Natural killer cell treated with Interleukin-12 subunit alpha and Interleukin-12 subunit beta and Interleukin-15 and Interleukin-18, amount 100 ng/mL, for 72 hours (primary cell): Measurements from ENCODE around the gene MYOZ1. TPM values are rescaled to one million over a fixed set of nuclear protein-coding genes. Genes with fewer than 3 reads are reported as not detected.

ENCODE experiments used
- ATAC-seq, 2 donors: fragments of 150-1000 bp; cut with Tn5 transposase in 1 of 2; sonication (Bioruptor Pico), chemical (Tn5 transposase) in 1 of 2; 2 replicates each; pipeline ENCODE4 v1.10.0; 2021
- DNase-seq: peaks from one replicate; pipeline ENCODE4 v3.0.0; 2022; ENCODE audit warnings: low spot score
- H3K27ac Mint-ChIP-seq, 2 donors: 1 replicate in 1 of 2; 2 replicates in 1 of 2; pipeline ENCODE4 v1.8.0; 2022; ENCODE audit warnings: mixed read lengths in 2 of 2, mild to moderate bottlenecking in 1 of 2, moderate library complexity in 1 of 2
- H3K27me3 Mint-ChIP-seq, 2 donors: 1 replicate in 1 of 2; 2 replicates in 1 of 2; pipeline ENCODE4 v1.8.0; 2022; ENCODE audit warnings: mixed read lengths in 2 of 2
- H3K36me3 Mint-ChIP-seq: one replicate; pipeline ENCODE4 v1.8.0; 2022; ENCODE audit warnings: mixed read lengths
- H3K4me1 Mint-ChIP-seq, 2 donors: 1 replicate in 1 of 2; 2 replicates in 1 of 2; pipeline ENCODE4 v1.8.0; 2022; ENCODE audit warnings: low read depth in 2 of 2, mixed read lengths in 2 of 2, mild to moderate bottlenecking in 1 of 2
- H3K4me3 Mint-ChIP-seq: one replicate; pipeline ENCODE4 v1.8.0; 2022; ENCODE audit warnings: mixed read lengths
- H3K9me3 Mint-ChIP-seq: 2 replicates; pipeline ENCODE4 v1.8.0; 2022; ENCODE audit warnings: mixed read lengths
- total RNA-seq, 2 donors: library from RNA; stranded (reverse); gene quantifications; one replicate each; pipeline ENCODE4 v1.2.3, GENCODE V29; 2022

MYOZ1 gene
- total RNA-seq, 2 donors from 2014 or later = not detected

GRCh38 chr10:73653701-73654100 lies 12.4 kb upstream of the MYOZ1 start:
- Mint-ChIP-seq H3K4me3 (no peak overlapping the region), H3K4me1 (peaks cover 3 to 16% of the 10 kb centered on the region in 2 donors), H3K36me3 (no peaks in the 10 kb centered on the region), H3K27me3 (no peaks in the 10 kb centered on the region), H3K27ac (no peak overlapping the region), H3K9me3 (no peaks in the 10 kb centered on the region)
- no peak for ATAC-seq
- no peak for DNase-seq

GRCh38 chr10:73653195-73653594 lies 11.9 kb upstream of the MYOZ1 start:
- H3K9me3 Mint-ChIP-seq = no peaks in the 10 kb centered on the region
- no peak overlapping the region for H3K4me3 Mint-ChIP-seq
- no peak overlapping the region for H3K27ac Mint-ChIP-seq
- H3K36me3 Mint-ChIP-seq = no peaks in the 10 kb centered on the region
- H3K27me3 Mint-ChIP-seq = no peaks in the 10 kb centered on the region
- ATAC-seq (no peak), DNase-seq (no peak)
- H3K4me1 Mint-ChIP-seq = peaks cover 3 to 16% of the 10 kb centered on the region in 2 donors

GRCh38 chr10:73650537-73651331 lies 9.5 kb upstream of the MYOZ1 start:
- peak in 1 of 2 donors; percentile 66 for ATAC-seq
- peaks cover 6 to 11% of the 10 kb centered on the region in 2 donors for H3K4me1 Mint-ChIP-seq
- DNase-seq = no peak
- H3K27me3 Mint-ChIP-seq = no peaks in the 10 kb centered on the region
- no peaks in the 10 kb centered on the region for H3K36me3 Mint-ChIP-seq
- no peak overlapping the region for H3K27ac Mint-ChIP-seq
- H3K9me3 Mint-ChIP-seq = no peaks in the 10 kb centered on the region
- no peak overlapping the region for H3K4me3 Mint-ChIP-seq

- H3K4me1 Mint-ChIP-seq = peaks cover 10 to 11% of the 10 kb centered on the region in 2 donors
- no peak overlapping the region for H3K4me3 Mint-ChIP-seq
- no peaks in the 10 kb centered on the region for H3K9me3 Mint-ChIP-seq
- no peak for ATAC-seq
- H3K27ac Mint-ChIP-seq = no peak overlapping the region
- H3K36me3 Mint-ChIP-seq = no peaks in the 10 kb centered on the region
- no peaks in the 10 kb centered on the region for H3K27me3 Mint-ChIP-seq
- no peak for DNase-seq
Observed at GRCh38 chr10:73649876-73650536, 8.7 kb upstream of the MYOZ1 start.

GRCh38 chr10:73648975-73649829 lies 7.9 kb upstream of the MYOZ1 start:
- Mint-ChIP-seq H3K27me3 (no peaks in the 10 kb centered on the region), H3K4me3 (peak overlapping the region; percentile 1), H3K36me3 (no peaks in the 10 kb centered on the region), H3K4me1 (peaks cover 18 to 19% of the 10 kb centered on the region in 2 donors), H3K27ac (no peak overlapping the region), H3K9me3 (no peaks in the 10 kb centered on the region)
- DNase-seq (no peak), ATAC-seq (no peak)

GRCh38 chr10:73647875-73648651 lies 6.8 kb upstream of the MYOZ1 start:
- no peaks in the 10 kb centered on the region for H3K27me3 Mint-ChIP-seq
- H3K36me3 Mint-ChIP-seq = no peaks in the 10 kb centered on the region
- DNase-seq (no peak), ATAC-seq (no peak)
- no peaks in the 10 kb centered on the region for H3K9me3 Mint-ChIP-seq
- H3K4me3 Mint-ChIP-seq = peak overlapping the region; percentile 40
- H3K27ac Mint-ChIP-seq = no peak overlapping the region
- peaks cover 21 to 24% of the 10 kb centered on the region in 2 donors for H3K4me1 Mint-ChIP-seq

GRCh38 chr10:73647211-73647874 lies 6.1 kb upstream of the MYOZ1 start:
- no peaks in the 10 kb centered on the region for H3K27me3 Mint-ChIP-seq
- peak in 1 of 2 donors; percentile 40 for ATAC-seq
- H3K27ac Mint-ChIP-seq = no peak overlapping the region
- H3K4me1 Mint-ChIP-seq = peaks cover 21 to 24% of the 10 kb centered on the region in 2 donors
- DNase-seq = no peak
- H3K4me3 Mint-ChIP-seq = peak overlapping the region; percentile 40
- H3K9me3 Mint-ChIP-seq = no peaks in the 10 kb centered on the region
- H3K36me3 Mint-ChIP-seq = no peaks in the 10 kb centered on the region

GRCh38 chr10:73646598-73647041 lies 5.3 kb upstream of the MYOZ1 start:
- no peak for DNase-seq
- Mint-ChIP-seq H3K4me1 (peaks cover 21 to 24% of the 10 kb centered on the region in 2 donors), H3K4me3 (peak overlapping the region; percentile 15), H3K27me3 (no peaks in the 10 kb centered on the region), H3K9me3 (no peaks in the 10 kb centered on the region), H3K27ac (peak overlapping the region in 1 of 2 donors; percentile 15), H3K36me3 (no peaks in the 10 kb centered on the region)
- no peak for ATAC-seq

GRCh38 chr10:73645251-73645650 lies 4.0 kb upstream of the MYOZ1 start:
- no peaks in the 10 kb centered on the region for H3K9me3 Mint-ChIP-seq
- peaks cover 17 to 21% of the 10 kb centered on the region in 2 donors for H3K4me1 Mint-ChIP-seq
- no peak overlapping the region for H3K4me3 Mint-ChIP-seq
- DNase-seq (no peak), ATAC-seq (no peak)
- no peaks in the 10 kb centered on the region for H3K36me3 Mint-ChIP-seq
- peaks cover 0 to 3% of the 10 kb centered on the region in 2 donors for H3K27me3 Mint-ChIP-seq
- H3K27ac Mint-ChIP-seq = no peak overlapping the region

- Mint-ChIP-seq H3K4me1 (peaks cover 17 to 21% of the 10 kb centered on the region in 2 donors), H3K27me3 (peaks cover 0 to 3% of the 10 kb centered on the region in 2 donors), H3K9me3 (no peaks in the 10 kb centered on the region), H3K4me3 (no peak overlapping the region), H3K36me3 (no peaks in the 10 kb centered on the region), H3K27ac (peak overlapping the region; percentile 4 to 53)
- ATAC-seq (peak in 1 of 2 donors; percentile 48), DNase-seq (no peak)
Observed at GRCh38 chr10:73644767-73645166, 3.5 kb upstream of the MYOZ1 start.

GRCh38 chr10:73644015-73644743 lies 2.9 kb upstream of the MYOZ1 start:
- Mint-ChIP-seq H3K27me3 (peaks cover 0 to 3% of the 10 kb centered on the region in 2 donors), H3K36me3 (no peaks in the 10 kb centered on the region), H3K9me3 (no peaks in the 10 kb centered on the region), H3K4me3 (no peak overlapping the region), H3K27ac (peak overlapping the region; percentile 4 to 53), H3K4me1 (peaks cover 17 to 21% of the 10 kb centered on the region in 2 donors)
- DNase-seq = peak; percentile 67
- peak in 1 of 2 donors; percentile 69 for ATAC-seq

GRCh38 chr10:73643362-73643761 lies 2.1 kb upstream of the MYOZ1 start:
- H3K9me3 Mint-ChIP-seq = no peaks in the 10 kb centered on the region
- peak overlapping the region in 1 of 2 donors; percentile 53 for H3K27ac Mint-ChIP-seq
- DNase-seq (no peak), ATAC-seq (no peak)
- peaks cover 17 to 21% of the 10 kb centered on the region in 2 donors for H3K4me1 Mint-ChIP-seq
- H3K27me3 Mint-ChIP-seq = peaks cover 0 to 3% of the 10 kb centered on the region in 2 donors
- no peaks in the 10 kb centered on the region for H3K36me3 Mint-ChIP-seq
- no peak overlapping the region for H3K4me3 Mint-ChIP-seq
